HG03045 (cell line): ENCODE results near the gene ATP6V0B.

Experiments used
- ATAC-seq: cut with Tn5 transposase; IDR thresholded peaks from one replicate; pipeline ENCODE4 v1.9.1; 2021; ENCODE audit warnings: mild to moderate bottlenecking, moderate library complexity; ENCODE audit not compliant: unreplicated experiment

ATP6V0B gene

GRCh38 chr1:43999455-43999854 lies 24.7 kb downstream of the ATP6V0B start:
- no peak for ATAC-seq

GRCh38 chr1:44000122-44000665 lies 25.4 kb downstream of the ATP6V0B start:
- ATAC-seq, result no peak

- ATAC-seq, result no peak
These were observed 27.4 kb downstream of the ATP6V0B start for GRCh38 chr1:44002165-44002564.

DNA sequence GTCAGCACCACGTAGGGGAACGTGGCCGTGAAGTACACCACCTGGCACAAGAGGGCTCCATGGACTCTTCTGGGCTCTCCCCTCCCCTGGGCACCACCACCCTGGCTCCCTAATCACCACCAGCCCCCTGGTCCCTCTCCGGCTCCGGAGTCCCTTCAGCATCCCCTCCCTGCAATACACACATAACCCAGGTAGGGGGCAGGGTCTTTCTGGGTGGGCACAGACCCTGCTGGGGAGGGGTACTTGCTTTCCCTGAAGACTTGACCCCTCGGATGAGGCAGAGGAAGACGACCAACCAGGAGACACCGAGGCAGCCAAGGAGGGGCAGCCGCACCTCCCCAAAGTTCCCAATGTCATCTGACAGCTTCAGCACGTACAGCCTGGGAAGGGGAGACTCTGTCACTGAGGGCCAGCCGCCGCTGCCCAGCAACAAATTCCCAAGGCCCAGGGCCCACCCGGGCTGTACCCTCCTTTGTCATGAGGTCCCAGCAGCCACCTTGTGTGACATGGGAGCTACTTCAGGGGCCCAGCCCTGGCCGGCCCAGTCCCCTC lies 27.9 kb downstream of the ATP6V0B start:
- no peak for ATAC-seq

GRCh38 chr1:44008259-44008658 lies 33.5 kb downstream of the ATP6V0B start:
- no peak for ATAC-seq

DNA sequence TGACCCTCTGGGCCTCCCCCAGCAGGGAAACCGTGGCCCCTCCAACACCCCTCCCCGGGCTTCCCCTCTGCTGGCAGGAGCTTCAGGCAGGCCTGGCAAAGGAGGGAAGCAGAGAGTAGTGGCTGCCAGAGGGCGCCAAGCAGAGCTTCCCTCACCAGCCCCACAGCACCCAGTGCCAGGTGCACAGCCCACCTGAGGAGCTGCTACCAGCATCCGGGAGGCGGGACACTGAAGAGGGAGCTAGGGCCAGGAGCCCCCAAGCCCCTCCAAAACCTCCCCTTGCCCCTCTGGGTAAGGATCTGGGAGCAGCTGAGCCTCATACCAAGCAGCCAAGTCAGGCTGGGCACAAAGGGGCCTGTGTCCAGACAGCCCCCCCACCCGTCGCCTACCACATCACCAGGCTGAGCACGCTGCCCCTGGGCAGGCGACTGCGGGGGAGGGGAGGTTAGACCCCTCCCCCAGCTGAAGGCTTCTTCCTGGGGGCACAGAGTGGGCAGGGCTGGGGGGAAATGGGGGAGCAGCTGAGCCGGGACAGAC lies 36.2 kb downstream of the ATP6V0B start:
- ATAC-seq, result no peak

DNA sequence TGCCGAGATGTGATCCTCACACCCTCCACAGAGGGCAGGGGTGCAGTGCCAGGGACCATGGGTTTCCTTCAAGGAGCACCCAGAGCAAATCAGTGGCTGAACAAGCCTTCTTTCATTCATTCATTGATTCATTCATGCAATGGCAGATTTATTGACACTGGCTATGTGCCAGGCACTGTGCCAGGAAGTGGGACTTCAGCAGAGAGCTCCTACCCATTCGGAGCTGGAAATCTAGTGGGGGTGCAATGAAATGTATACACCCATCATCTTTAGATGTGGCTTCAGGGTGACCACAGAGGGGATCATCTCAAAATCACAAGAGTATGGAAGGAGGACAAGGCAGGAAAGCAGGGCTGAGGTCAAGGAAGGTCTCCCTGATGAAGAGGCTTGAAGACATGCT lies 37.6 kb downstream of the ATP6V0B start:
- ATAC-seq, result no peak

- no peak for ATAC-seq
These were observed 38.3 kb downstream of the ATP6V0B start for GRCh38 chr1:44012941-44013609.

DNA sequence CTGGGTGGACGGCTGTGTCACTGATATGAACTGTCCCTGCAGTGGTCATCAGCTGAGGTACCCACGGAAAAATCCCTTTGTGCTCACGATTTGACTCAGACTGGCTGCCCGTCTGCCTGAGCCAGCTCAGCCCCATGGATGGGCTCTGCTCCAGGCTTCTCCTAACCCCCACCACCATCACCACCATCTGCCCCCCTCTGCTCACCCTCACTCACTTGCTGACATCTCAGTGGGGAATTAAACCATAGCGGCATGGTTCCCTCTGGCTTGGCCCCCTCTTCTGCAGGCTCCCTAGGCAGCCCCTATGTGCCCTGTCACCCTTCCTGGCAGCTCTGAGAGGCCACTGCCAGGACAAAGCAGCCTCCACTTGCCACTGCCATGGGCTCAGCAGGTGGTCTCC lies 39.2 kb downstream of the ATP6V0B start:
- ATAC-seq, result no peak

DNA sequence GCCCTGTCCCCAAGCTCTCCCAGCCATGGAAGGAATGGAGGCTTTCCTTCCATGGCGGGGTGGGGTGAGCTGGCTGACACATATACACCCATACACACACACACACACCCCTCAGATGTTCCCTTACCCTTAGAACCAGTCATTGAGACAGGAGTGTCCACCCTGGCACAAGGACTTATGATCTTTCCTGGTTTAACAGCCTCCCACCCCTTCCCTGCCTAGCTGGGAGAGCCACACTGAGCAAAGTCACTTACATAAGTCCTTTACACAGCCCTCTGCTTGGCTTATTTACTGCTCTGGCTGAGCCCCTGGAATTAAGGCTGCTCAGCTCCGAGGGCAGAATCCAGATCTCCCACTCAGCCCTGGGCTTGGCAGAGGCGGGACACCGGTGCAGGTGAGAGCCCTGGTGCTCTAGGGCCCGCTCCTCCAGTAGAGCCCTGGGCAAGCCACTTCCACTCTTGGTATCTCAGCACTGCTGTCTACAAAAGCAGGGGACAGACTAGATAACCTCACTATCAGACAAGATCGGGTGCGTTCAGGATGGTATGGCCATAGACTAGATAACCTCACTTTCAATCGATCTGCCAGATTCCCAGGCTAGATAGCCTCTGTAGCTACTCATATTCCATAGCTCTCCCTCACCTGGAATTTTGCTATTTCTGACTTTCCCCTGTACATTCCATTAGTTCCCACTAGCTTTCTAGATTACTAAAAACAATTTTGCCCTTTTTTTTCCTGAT lies 39.8 kb downstream of the ATP6V0B start:
- no peak for ATAC-seq

DNA sequence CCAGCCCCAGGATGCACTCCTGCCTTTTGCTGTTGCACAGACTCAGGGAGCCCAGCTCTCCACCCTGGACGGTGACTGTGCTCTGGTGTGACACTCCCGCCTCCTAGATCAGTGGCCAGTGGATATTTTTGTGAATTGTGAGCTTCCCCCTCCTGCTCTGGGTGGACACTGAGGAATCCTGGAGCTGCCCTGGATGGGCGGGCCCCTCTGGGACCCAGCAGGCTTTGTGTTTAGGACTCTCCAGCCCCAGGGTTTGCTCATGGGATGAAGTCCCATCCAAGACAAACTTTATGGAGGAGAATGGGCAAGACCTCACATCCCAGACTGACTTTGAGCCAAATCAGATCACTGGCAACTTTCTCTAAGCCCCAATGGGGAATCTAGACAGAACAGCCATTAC lies 40.4 kb downstream of the ATP6V0B start:
- no peak for ATAC-seq

GRCh38 chr1:44016041-44016889 lies 41.5 kb downstream of the ATP6V0B start:
- ATAC-seq, result no peak

GRCh38 chr1:44016890-44017400 lies 42.2 kb downstream of the ATP6V0B start:
- no peak for ATAC-seq

- no peak for ATAC-seq
These were observed 44.7 kb downstream of the ATP6V0B start for GRCh38 chr1:44019466-44019948.

DNA sequence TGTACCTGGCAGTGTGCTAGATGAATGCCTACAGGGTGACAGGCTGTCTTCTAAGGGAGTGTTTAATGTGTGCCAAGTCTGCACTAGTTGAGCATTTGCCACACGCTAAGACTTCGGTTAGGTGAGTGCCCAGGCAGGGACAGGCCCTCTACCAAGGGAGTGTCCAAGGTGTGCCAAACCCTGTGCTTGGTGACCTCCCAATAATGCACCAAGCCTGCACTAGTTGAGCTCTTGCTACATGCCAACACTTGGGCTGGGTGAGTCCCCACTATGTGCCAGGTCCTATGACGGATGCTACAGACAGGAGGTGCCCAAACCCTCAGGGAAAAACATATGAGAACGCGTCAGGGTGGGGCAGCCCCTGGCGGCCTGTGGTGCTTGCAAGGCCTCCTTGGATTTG lies 45.7 kb downstream of the ATP6V0B start:
- no peak for ATAC-seq

- no peak for ATAC-seq
These were observed 46.4 kb downstream of the ATP6V0B start for GRCh38 chr1:44021156-44021555.

GRCh38 chr1:44021581-44022321 lies 47.0 kb downstream of the ATP6V0B start:
- no peak for ATAC-seq

DNA sequence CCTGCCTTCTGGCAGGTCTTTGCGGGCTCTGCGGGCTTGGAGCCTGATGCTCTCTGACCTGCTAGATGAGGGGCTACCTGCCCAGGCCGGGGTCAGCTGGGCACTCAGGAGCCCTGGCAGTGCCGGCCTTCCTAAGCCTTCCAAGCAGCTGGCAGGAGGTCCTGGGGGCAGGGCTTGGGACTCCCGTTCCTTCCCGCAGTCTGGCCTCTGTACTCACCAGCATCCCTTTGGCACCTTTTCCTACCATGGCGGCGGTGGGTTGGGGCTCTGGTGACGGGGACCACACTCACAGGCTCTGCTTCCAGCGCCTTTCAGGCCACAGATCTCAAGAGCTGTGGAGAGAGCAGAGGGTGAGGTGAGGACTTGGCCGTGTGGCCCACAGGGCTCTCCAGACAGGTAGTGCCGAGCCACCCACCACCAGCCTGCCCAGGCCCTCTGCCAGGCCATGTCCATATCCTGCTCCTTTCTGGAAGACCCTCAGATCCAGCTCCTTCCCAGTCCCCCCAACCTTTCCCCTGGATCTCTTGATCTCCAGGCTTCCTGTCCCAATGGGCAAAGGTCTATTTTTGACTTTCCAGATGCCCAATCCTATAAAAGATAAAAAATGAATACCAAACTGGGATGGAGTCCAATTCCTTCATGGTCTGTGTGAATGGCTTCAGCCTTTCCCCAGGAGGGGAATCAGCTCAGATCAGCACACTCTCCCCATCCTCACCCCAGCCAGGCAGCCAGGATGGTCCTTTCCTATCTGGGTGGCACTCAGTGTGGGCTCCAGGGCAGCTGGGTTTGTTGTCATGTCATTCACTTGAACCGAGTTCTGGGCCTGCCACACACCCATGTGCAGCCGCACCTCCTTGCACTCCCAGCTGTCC lies 49.5 kb downstream of the ATP6V0B start:
- ATAC-seq, result no peak
